Dedifferentiated amniotic fluid mesenchymal stem cell (primary cell): ENCODE measurements around the gene DPT.

Source experiments
- DNase-seq: peaks from one replicate; pipeline ENCODE4 v3.0.0-alpha.2; 2016; ENCODE audit errors: extremely low spot score

DPT gene

DNA sequence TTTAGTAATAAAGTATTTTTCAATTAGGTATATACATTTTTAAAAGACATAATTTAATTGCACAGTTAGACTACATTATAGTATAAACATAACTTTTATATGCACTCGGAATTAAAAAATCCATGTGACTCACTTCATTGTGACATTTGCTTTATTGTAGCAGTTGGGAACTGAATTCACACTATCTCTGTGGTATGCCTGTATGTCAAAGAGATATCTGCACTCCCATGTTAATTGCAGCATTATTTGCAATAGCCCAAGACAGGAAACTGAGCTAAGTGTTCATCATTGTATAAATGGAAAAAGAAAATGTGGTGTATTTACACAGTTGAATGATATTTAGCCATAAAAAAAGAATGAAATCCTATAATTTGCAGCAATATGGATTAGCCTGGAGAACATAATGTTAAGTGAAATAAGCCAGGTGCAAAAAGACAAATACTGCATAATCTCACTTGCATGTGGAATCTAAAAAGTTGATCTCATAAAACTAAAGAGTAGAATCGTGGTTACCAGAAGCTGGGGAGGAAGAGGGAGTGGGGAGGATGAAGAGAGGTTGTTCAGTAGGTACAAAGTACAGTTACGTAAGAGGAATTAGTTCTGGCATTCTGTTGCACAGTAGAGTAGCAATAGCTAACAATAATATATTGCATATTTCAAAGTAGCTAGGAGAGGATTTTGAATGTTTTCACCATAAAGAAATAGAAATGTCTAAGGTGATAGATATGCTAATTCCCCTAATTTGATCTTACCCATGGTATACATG is 64.8 kb downstream of the DPT start:
- no peak for DNase-seq

DNA sequence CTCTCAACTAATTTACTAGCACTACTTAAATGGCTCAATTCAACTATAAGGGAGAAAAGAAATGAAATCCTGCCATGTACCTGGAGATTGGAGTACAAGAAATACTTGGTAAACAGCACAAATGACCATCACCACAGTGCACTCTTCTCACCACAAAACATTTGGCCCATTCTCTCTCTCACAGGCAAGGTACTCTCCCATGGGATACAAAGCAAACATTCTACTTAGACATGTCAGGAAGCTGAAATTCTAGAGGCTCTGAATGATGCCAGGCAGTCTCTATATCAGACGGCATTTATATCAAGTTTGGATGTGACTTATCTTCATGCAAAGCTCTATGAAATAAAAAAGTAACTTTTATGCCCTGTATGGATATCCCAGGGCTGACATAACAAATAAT is 72.5 kb downstream of the DPT start:
- no peak for DNase-seq

DNA sequence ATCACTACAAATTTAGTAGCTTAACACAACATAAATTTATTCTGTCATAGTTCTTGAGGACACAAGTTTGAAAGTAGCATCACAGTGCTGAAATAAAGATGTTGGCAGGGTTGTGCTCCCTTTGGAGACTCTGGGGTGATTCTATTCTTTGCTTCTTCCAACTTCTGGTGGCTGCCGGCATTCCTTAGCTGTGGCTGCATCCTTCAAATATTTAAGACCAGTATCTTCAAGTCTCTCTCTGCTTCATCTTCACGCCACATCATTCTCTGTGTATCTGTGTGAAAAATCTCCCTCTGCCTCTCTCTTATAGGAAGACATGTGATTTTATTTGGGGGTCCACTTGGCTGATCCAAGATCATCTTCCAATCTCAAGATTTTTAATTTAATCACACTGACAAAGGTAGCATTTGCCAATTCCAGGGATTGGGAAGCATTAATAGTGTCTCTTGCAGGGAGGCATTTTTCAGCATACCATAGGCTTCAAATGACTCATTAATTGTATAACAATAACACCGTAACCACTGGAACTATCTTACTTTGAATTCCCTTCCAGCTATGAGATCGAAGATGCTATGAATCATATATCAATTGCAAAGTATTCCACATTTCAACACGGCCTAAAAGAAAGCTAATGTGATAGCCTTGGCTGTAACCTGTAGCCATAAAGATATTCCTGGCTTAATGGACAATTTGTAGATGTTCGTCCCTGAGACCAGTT is 74.6 kb downstream of the DPT start:
- DNase-seq = no peak

GRCh38 chr1:168653567-168653966 is 75.4 kb downstream of the DPT start:
- no peak for DNase-seq

- DNase-seq = no peak
Observed at GRCh38 chr1:168645721-168646120, 83.3 kb downstream of the DPT start.
